Activated CD4-positive, alpha-beta T cell treated with anti-CD3 and anti-CD28 coated beads for 48 hours (primary cell): Measurements from ENCODE around the gene ETS1.

Source experiments
- DNase-seq: peaks from one replicate; pipeline ENCODE4 v3.0.0-alpha.2; 2020

Gene ETS1

GRCh38 chr11:128592454-128592853, 5.1 kb upstream of the ETS1 start:
- DNase-seq: no peak

DNA sequence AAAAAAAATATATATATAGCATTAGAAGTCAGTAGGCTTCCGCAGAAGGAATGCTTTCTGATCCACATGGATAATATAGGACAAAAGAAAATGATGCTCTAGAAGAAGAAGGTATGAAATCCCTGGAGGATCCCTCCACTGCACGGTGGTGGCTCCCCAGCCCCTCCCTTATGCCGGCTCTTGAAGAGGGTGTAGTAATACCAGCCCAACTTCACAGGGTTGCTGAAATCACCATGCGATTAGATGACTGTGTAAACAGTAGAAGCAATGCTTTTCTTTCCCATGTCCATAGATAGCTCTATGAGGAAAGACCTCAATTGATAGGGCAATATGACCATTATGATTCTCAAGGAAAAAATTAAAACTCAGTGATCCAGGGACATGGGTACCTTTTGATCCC, 3.2 kb upstream of the ETS1 start:
- DNase-seq: no peak

- no peak for DNase-seq
Observed at GRCh38 chr11:128589998-128590397, 2.6 kb upstream of the ETS1 start.

DNA sequence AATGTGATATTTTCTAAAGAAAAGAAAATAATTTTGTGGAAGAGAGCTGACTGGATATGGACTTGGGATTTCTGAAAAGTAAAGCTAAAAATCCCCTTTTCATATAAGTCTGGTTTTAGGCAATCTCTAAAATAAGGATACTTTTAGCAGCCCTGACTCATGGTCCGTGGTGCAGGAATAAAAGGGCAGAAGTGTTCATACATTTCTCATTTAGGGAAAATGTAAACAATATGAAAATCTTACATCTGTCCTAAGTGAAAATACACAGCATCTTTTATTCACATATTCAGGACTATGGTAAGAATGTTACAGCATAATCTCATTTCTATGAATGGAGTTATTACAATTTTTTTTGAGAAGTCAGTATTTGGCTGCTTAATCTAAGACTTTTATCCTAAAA, 735 bp upstream of the ETS1 start:
- no peak for DNase-seq

GRCh38 chr11:128586689-128587088, 669 bp downstream of the ETS1 start:
- no peak for DNase-seq

GRCh38 chr11:128585498-128586238, 1.7 kb downstream of the ETS1 start:
- DNase-seq: no peak

DNA sequence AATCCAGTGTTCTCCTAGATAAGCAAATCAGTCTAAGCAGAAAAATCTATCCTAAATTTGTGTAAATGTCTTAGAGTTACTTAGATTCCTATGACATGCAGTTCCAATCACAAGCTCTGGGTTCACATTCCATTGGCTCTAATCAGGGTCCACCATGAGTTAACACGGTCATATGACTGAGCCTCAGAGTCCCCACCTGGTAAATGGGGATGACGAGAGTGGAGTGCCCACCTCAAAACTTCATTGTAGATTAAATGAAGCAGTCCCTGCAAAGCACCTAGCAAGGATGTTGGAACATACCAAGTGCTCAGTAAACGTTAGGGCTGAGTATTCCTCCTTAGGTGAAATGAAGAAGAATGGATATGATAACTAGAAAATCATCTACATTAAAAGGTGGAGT, 3.1 kb downstream of the ETS1 start:
- DNase-seq: no peak

- DNase-seq: peak; percentile 30
Observed at GRCh38 chr11:128582496-128583366, 4.6 kb downstream of the ETS1 start.

- no peak for DNase-seq
Observed at GRCh38 chr11:128581561-128582272, 5.6 kb downstream of the ETS1 start.

DNA sequence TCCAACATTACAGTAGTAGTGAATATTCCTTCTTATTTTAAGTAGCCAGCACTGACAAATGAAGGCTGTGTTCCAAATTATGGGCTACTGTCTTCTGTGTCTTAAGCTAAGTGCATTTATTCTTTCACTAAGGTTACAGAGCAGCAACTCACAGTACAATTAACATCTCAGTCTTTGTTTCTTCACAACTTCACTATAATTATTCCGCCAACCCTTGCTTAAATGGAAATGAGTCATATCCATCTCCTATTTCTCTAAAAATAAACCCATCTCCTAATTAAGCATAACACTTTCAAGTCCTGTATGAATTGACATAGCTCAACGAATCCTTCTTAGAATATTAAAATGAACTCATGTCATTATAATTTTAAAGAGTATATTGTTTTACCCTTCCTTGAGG, 6.7 kb downstream of the ETS1 start:
- no peak for DNase-seq

GRCh38 chr11:128579798-128580504, 7.4 kb downstream of the ETS1 start:
- DNase-seq: no peak

- no peak for DNase-seq
Observed at GRCh38 chr11:128576555-128576954, 10.8 kb downstream of the ETS1 start.

- no peak for DNase-seq
Observed at GRCh38 chr11:128575961-128576350, 11.4 kb downstream of the ETS1 start.

DNA sequence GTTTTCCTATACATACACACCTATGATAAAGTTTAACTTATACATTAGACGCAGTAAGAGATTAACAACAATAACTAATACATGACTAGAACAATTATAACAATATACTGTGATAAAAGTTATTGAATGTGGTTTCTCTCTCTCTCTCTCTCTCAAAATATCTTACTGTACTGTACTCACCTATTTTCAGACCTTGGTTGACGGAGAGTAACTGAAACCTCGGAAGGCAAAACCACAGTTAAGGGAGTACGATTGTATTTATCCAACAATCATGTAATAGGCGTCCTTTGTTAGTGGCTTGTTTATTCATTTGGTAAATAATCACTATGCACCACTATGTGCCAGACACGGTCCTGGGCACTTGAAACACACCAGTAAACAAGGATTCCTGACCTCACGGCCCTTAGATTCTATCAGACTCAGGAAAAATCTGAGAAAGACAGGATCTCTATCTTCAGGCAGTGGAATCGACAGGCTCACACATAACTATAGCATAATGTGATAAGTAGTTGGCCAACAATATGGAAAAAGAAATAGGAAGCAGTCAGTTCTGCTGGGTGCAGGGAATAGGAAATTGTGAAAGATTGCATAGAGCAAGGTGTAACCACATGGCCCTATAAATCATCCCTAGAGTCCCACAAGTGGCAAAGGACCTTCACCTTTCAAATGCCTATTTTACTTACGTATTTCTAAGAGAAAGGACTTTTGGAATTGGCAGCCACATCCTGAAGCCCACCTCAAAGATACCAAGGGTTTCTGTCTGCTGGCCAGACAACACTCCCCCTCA, 12.0 kb downstream of the ETS1 start:
- no peak for DNase-seq

- DNase-seq: no peak
Observed at GRCh38 chr11:128574576-128575011, 12.8 kb downstream of the ETS1 start.

DNA sequence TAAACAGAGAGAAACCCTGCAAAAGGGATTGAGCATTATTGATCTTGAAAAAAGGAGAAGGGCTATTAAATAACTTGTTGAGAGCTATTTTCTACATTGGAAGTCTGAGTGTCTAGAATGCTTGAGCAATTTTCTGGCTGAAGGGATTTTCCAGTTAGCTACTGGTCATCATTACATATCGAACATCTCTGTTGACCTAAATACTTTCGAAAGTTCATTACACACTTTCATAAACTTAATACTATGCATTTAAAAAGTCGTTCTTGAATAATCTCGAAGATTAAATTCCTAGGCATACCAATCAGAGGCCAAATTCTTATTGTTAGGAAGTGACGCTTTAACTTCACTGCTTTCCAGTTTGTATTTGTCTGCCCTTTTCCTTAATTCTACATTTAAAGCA, 13.7 kb downstream of the ETS1 start:
- no peak for DNase-seq

DNA sequence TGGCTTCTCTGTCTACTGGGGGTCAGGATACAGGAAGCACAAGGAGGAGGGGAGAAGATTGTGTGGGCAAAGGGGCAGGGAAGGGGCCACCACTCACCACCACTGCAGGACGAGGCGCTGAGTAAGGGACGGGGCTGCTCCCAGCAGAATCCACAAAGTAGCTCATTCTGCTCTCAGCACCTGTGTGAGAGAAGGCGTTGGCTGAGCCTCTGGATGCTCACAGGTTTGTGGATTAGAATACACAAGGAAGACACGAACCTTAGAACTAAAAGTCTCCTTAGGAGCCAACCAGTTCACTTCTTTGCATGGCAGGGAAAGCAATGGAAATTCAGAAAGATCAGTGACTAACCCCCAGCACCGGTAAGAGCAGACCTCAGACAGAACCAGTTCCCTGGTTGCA, 14.4 kb downstream of the ETS1 start:
- no peak for DNase-seq

DNA sequence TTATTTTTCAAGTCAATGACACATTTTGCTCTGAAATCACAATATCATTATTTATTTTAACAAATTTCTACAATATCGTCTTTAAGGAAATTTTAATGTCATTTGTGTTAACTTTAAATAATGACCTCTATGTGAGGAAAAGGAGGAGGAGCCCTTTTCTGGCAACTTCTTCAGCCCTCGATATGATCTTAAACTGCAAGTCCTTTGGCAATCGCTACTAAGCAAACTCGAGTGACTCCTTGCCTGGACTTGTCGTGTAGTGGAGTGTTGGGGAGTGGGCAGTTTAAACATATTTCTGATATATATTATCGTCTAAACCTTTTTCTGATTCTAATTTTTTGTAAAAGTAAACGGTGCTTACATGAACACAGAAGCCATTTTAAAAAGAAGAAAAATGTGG, 16.7 kb downstream of the ETS1 start:
- no peak for DNase-seq

DNA sequence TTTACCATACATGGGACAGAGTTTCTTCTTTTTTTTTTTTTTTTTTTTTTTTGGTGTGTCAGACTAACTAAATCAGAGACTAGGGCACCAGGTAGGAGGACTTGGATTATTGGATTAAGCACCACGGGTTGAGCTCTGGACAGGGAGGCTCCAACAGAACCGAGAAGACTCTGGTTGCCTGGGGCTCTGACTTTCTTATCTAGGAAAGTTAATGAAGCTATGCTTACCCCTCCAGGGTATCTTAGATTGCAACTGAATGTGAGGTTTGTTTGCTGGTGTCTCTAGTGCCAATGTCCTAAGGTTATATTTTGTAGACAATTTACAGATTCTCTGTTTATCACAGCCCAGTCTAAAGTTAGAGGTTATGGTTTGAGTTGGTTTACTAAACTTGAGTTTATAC, 18.1 kb downstream of the ETS1 start:
- DNase-seq: no peak

GRCh38 chr11:128568166-128568778, 19.1 kb downstream of the ETS1 start:
- peak; percentile 49 for DNase-seq

DNA sequence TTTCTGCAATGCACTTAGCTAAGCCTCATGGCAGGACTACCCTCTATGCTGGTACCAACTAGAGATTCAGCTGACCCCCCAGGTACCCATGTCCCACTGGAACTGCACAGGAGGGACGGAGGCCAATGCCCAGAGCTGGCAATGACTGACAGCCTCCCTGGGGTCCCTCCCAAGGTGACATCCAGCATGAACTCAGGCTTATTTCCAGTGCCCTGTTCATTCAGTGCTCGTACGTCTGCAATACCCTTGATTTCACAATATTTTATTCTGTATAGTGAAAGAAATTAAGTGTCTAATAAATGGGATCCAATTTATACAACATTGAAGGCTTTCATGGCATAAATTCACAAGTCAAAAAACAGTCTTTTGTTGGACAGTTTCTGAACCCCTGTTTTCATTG, 20.2 kb downstream of the ETS1 start:
- DNase-seq: no peak

- DNase-seq: no peak
Observed at GRCh38 chr11:128565881-128566280, 21.5 kb downstream of the ETS1 start.
